ENCODE results near the gene EFCAB13.

The EFCAB13 gene
- total RNA-seq = 9.0 to 11.1 reads per million in 2 donors

GRCh38 chr17:47323382-47324223 is at the start of gene EFCAB13:
TSS of gene EFCAB13 (plus strand) at chr17:47323955. CDS start at chr17:47328354, 4,399 bp downstream.
- peak; percentile 70 for DNase-seq

GRCh38 chr17:47274319-47275069 is 49.3 kb upstream of the EFCAB13 start:
- no peak for DNase-seq

GRCh38 chr17:47275245-47275984 is 48.3 kb upstream of the EFCAB13 start:
- no peak for DNase-seq

GRCh38 chr17:47276444-47276843 is 47.3 kb upstream of the EFCAB13 start:
- DNase-seq = no peak

- no peak for DNase-seq
These were observed 46.9 kb upstream of the EFCAB13 start for GRCh38 chr17:47276868-47277267.

GRCh38 chr17:47277921-47278320 is 45.8 kb upstream of the EFCAB13 start:
- DNase-seq = no peak

- DNase-seq = no peak
These were observed 45.2 kb upstream of the EFCAB13 start for GRCh38 chr17:47278561-47278960.

GRCh38 chr17:47279062-47279801 is 44.5 kb upstream of the EFCAB13 start:
- no peak for DNase-seq

- DNase-seq = no peak
These were observed 43.5 kb upstream of the EFCAB13 start for GRCh38 chr17:47280072-47280811.

- DNase-seq = no peak
These were observed 42.5 kb upstream of the EFCAB13 start for GRCh38 chr17:47281216-47281615.

GRCh38 chr17:47285003-47285402 is 38.8 kb upstream of the EFCAB13 start:
- no peak for DNase-seq

- DNase-seq = no peak
These were observed 37.4 kb upstream of the EFCAB13 start for GRCh38 chr17:47286198-47286914.

GRCh38 chr17:47287068-47287467 is 36.7 kb upstream of the EFCAB13 start:
- no peak for DNase-seq

- no peak for DNase-seq
These were observed 36.1 kb upstream of the EFCAB13 start for GRCh38 chr17:47287639-47288038.

- no peak for DNase-seq
These were observed 35.1 kb upstream of the EFCAB13 start for GRCh38 chr17:47288531-47289116.

- DNase-seq = no peak
These were observed 34.5 kb upstream of the EFCAB13 start for GRCh38 chr17:47289302-47289701.

GRCh38 chr17:47290870-47291241 is 32.9 kb upstream of the EFCAB13 start:
- DNase-seq = no peak

- no peak for DNase-seq
These were observed 32.4 kb upstream of the EFCAB13 start for GRCh38 chr17:47291242-47291873.

- no peak for DNase-seq
These were observed 31.5 kb upstream of the EFCAB13 start for GRCh38 chr17:47292206-47292605.

Measured in T-helper 9 cell (primary cell).